NCI-H2196 (cell line): ENCODE results near the gene SPTBN2.

Experiments
- DNase-seq: peaks from one replicate; lab custom pipeline; 2025; ENCODE audit not compliant: unreplicated experiment; lab: John Stamatoyannopoulos, UW

SPTBN2 gene

DNA sequence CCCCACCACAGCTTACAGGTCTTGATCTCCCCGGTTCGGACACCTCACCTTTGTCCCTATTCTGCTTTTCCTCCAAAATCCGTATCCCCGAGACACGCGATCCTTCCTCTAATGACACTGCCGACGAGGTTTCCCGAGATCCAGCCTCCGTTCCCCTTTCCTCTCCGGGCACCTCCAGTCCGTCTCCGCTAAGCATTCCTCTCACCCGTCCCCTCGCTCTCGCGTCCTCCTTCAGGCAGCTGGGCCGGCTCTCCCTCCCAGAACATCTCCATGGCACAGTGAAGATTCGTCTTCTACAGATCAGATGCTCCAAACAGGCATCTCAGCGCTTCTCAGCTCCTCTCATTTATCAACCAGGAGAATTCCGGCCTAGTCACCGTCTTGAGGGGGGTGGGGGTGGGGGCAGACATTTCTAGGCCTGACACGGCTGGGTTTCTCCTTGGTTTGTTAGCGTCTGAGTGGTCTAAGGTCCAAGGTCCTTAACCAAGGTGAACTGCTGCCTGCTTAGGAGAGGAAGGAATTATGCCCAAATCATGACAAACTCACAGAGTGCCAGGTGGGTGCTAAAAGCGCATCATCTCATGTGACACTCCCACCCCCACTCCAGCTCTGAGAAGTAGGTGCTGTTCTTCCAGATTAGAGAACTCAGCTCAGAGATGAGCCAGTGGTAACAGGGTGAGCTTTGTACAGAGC lies at the start of gene SPTBN2:
SPTBN2 (minus strand) TSS at position 524 of the 693 bp plus-strand sequence. CDS start 7,976 bp downstream, outside the sequence.
- peak; percentile 19 for DNase-seq

DNA sequence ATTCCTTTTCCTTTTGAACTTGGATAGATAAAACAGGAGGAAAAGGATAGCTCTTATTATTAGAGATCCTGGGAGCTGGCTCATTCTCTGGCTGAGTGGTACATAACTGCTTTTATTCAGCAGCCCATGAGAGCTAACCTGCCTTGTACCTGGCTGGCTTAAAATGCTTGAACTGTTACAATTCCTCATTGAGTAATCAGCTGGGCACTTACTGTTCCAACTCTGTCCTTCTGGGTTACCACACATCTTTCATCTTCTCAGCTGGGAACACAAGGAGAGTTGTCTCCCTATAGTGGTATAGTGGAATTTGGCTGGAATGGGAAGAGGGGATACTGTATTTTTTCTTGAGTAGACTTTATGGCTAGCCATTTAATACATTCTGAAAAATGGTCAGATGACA lies 39.8 kb upstream of the SPTBN2 start:
- DNase-seq, result no peak

DNA sequence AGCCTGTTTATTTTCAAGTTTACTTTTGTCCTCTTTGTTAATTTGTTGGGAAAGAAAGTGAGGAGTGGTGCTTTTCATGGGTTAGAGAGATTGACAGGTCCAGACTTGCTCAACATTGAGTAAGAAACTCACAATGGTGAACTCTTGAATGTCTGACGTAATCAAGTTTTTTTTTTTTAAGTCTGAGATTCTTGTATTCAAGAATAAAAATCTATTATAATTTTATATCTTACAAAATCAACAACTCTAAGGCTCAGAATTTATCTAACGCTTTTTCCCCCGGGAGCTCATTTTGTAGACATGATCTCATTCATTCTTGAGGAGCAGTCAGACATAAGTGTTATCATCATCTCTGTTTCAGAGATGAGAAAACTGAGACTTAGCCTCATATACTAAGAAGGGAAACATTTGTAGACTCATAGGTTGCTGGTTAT lies 39.1 kb upstream of the SPTBN2 start:
- DNase-seq, result no peak

DNA sequence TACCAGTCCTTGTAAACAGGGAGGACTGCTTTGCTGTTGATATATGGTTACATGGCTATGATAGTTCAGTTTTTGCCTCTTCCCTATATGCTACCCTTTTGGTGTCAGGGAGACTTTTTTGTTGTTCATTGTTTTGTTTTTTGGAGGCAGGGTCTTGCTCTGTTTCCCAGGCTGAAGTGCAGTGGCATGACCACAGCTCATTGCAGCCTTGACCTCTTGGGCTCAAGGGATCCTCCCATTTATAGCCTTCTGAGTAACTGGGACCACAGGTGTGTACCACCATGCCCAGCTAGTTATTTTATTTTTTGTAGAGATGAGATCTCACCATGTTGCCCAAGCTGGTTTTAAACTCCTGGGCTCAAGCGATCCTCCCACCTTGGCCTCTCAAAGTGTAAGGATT lies 38.6 kb upstream of the SPTBN2 start:
- no peak for DNase-seq

DNA sequence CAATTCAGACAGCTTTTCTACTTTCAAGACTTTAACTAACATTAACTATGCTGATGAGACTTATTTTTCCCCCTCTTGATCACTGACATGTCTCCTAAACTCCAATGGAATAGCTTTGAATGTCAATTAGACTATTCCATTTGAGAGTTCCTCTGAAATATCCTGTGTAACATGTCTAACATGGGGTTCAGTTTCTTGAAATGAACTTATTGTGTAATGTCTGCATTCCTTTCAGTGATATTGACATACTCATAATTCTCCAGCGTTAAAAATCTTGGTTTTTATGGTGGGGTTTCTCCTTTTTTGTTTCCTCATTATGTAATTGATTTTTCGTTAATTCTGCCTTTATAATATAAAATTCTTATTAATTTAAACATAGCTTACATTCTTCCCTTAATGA lies 37.7 kb upstream of the SPTBN2 start:
- no peak for DNase-seq

DNA sequence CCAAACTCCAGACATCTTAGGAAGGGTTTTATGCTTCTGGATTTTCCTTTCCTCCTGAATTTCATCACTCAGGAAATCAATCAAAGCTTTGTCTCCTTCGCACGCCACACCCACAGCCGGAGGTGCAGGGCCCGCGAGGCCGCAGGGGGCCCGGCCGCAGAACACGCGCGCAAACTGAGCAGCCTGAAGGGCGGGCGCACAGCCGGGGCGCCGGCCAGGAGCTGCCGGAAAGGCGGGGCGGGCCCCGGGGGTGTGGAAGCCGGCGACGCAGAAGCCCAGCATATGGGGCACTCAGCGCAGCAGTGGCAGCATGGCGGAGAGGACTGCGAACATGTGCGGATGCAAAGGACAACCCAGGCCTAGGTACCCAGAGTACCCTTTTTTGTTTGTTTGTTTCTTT lies 33.1 kb upstream of the SPTBN2 start:
- no peak for DNase-seq

DNA sequence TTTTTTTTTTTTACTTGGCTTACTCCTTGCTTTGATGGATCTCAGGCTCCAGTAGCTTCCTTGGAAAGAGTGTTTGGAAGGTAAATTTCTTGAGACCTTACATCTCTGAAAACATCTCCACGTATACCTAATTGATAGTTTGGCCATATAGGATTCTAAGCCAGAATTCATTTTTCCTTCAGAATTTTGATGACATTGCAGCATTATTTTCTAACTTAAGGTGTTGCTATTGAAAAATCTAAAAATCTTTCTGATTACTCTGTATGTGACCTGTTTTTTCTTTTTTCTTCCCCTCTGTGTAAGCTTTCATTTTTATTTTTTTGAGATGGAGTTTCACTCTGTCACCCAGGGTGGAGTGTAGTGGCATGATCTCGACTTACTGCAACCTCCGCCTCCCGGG lies 23.1 kb upstream of the SPTBN2 start:
- DNase-seq, result no peak

DNA sequence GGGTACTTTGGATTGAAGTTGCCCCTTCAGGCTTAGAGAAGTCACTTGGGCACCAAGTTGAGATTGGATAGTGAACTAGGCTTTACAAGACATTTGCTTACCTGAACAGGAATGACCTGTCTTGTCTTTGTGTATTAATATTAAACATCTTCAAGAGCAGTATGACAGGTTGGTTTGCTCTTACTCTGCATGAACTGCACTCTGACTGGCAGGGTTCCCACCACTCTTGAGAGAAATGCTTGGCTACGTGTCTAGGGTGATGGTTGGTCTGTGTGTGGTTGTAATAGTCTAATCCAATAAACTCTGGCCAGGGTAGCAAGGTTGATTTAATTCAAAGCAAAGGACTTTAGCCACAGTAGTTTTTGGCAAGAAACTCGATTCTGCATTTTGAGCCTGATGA lies 20.1 kb upstream of the SPTBN2 start:
- DNase-seq, result peak; percentile 74

DNA sequence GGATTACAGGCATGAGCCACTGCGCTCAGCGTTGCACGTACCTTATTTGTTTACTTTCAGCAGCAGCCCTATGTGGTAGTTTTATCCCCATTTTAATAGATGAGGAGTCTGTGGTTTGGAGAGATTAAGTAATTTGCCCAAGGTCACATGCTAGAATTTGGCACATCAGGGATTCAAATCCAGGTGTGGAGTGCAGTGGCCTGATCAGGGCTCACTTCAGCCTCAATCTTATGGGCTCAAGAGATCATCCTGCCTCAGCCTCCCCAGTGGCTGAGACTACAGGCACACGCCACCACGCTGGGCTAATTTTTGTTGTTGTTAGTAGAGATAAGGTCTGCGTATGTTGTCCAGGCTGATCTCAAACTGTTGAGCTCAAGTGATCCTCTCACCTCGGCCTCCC lies 18.5 kb upstream of the SPTBN2 start:
- no peak for DNase-seq

DNA sequence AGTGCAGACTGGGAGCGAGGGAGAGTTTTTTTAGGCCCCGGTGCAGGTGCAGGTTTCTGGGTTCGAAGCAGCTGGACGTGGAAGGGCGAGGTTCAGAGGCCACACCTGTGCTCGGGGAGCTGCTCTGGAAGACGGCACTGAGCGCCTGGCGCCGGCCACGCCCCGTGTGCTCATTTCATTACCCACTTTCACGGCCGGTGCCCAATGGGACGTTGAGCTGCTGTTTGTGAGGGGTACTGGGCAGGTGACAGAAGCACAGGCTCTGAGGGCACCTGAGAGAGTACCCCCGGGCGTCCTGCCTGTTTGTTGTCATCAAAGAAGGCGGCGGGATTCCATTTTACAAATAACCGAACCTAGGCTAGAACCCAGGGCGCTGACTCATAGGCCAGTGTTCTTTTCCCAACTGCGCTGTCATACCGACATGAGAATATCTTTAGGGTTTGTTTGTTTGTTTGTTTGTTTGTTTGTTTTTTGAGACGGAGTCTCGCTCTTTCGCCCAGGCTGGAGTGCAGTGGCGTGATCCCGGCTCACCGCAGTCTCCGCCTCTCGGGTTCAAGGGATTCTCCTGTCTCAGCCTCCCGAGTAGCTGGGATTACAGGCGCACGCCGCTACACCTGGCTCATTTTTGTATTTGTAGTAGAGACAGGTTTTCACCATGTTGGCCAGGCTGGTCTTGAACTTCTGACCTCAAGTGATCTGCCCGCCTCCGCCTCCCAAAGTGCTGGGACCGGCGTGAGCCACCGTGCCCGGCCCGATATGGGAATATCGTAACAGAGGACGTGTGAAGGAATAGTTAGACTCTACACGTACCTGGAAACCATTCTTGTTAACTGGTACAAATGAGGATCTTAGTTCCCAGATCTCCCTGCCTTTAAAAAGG lies 16.6 kb upstream of the SPTBN2 start:
- peak; percentile 36 for DNase-seq

DNA sequence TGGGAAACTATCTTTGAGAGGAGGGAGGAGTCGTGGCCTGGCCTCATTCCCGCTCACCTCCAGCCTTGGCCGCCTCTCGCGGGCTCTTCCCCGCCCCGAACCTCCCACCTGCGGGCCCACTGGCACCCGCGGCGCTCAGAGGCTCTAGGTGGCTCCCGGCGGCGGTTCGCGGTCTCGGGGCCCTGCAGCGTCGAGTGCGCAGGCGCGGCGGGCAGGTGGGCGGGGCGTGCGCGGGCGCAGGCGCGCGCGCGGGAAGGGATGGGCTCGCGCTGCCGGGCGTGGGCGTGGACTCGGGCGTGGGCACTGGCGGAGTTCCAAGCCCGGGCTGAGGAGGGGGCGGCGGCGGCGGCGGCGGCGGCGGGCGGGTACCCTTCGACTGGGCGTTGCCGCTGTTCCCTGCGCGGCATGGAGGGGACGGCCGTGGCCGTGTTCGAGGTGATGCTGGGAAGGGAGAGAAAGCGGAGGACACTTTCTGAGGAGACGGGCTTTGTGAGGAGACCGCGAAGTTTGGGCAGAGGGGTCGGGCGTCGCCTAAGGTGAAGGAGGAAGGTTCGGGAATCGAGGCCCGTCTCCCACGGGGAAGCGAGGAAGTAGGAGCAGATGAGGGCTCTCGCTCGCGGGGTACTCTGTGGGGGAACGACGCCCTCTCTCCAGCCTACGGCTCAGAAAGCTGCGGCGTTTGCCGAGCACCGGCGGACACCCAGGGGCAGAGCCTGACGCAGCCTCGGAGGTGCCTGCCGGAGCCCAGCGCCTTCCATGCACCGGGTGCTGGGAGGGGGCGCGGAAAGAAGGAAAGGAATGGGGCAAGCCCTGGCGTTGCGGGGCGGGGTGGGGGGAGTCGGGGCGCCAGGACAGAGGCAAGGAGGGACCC lies 15.7 kb upstream of the SPTBN2 start:
- DNase-seq, result peak; percentile 87

DNA sequence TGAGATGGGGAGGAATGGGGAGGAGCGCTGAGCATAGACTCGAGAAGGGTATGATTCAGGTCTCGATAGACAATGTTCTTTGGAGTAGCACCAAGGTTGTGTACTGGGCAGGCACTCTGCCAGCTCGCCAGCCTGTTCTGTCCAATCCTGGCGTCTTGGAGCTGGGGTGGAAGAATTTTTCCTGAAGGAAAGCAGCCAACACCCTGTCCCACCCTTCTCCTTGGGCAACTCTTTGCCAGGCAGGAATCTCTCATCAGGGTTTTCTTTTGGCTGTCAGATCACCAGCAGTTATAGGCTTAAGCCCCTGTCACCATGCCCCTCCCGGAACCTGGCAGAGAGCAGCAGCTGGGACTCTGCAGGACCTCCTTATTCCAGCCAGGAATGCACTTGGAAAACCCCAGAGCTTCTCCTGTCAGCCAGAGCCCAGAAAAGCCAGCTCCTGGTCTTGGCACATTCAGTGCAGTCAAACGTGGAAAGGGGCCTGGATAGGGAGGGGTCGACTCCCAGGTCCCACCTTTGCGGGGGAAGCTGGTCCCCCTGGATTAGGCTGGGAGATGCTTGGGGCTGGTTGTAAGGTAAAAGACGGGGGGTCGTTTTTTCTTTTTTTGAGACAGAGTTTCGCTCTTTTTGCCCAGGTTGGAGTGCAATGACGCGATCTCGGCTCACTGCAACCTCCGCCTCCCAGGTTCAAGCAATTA lies 14.4 kb upstream of the SPTBN2 start:
- DNase-seq, result no peak

DNA sequence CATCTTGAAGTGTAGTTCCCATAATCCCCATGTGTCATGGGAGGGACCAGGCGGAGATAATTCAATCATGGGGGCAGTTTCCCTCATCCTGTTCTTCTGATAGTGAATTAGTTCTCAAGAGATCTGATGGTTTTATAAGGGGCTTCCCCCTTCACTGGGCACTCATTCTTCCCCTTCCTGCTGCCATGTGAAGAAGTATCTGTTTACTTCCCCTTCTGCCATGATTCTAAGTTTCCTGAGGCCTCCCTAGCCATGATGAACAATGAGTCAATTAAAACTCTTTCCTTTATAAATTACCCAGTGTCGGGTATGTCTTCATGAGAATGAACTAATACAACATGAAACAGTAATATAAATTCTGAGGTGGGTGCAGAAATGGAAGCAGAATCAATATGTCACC lies 12.1 kb upstream of the SPTBN2 start:
- no peak for DNase-seq

DNA sequence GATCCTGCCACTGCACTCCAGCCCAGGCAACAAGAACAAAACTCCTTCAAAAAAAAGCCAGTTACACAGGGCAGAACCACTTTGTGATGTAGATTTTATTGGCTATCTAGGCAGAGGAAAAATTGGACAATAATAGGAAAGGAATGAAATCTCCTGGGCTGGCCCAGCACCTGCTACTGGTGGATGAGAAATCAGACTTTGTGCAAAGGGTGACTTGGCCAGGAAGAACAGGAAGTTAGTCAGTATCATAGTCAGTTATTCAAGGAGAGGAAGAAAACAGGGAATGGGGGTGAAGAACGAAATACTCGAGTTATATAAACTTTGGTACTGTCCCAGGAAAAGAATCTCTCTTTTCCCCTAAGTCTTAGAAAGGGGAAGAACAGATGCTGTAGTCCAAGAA lies 11.0 kb upstream of the SPTBN2 start:
- DNase-seq, result no peak

DNA sequence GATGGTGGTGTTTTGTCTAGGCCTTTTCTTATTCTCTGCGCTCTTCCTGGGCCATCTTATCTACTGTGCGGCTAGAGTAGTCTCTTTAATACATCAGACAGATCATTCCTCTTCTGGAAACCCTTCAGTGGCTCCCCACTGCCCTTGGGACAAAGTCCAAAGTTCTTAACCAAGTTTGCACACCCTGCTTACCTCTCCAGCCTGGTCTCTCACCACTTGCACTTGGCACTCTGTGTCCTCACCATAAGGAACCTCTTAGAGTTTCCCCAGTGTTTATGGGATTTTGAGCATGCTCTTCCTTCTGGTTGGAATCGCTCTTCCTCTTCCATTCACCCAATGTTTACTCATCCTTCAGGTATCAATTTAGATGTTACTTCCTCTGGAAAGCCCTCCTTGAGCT lies 5.2 kb upstream of the SPTBN2 start:
- no peak for DNase-seq

DNA sequence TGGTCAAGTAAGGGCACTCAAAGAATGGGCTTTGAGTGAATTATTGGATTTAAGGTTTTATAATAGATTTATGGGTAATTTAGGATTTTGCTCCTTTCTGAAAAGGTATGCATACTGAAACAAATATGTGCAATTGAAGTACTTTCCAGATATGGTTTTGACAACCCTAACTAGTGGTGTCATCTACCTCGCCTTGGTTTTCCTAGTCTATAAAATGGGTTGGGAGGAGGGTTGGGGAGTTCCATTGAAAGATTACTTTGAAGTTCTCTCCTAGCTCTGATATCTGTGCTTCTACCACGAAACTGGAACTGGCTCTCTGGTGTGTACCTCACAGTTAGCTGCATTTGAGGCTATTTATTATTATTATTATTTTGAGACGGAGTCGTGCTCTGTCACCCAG lies 431 bp upstream of the SPTBN2 start:
- no peak for DNase-seq

DNA sequence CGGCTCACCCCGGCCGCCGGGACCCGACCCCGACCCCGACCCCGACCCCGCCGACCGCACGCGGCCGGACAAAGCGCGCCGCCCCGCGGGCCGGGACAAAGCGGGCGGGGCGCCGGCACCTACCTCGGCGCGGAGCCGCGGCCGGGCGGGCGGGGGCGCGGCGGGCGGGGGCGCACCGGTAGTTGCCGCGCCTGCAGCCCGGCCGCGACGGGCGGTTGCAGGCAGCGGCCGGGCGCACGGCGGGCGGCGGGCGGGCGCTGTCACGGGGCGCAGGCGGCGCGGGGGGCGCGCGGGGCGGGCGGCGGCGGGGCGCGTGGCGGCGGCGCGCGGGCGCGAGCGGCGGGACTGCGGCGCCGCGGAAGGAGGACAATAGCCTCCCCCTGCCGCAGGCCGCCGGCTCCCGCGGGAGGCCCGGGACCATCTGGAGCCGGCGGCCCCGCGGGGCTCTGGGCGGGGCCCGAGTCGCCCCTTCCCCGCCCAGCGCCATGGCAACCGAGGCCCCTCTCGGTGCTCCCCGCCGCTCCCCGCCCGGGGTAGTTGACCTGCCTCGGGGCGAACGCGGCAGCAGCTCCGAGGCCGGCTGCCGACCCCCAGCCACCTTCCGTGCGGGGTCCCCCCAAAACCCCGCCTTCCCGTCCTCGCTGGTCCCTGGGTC lies 851 bp downstream of the SPTBN2 start:
- peak; percentile 26 for DNase-seq

DNA sequence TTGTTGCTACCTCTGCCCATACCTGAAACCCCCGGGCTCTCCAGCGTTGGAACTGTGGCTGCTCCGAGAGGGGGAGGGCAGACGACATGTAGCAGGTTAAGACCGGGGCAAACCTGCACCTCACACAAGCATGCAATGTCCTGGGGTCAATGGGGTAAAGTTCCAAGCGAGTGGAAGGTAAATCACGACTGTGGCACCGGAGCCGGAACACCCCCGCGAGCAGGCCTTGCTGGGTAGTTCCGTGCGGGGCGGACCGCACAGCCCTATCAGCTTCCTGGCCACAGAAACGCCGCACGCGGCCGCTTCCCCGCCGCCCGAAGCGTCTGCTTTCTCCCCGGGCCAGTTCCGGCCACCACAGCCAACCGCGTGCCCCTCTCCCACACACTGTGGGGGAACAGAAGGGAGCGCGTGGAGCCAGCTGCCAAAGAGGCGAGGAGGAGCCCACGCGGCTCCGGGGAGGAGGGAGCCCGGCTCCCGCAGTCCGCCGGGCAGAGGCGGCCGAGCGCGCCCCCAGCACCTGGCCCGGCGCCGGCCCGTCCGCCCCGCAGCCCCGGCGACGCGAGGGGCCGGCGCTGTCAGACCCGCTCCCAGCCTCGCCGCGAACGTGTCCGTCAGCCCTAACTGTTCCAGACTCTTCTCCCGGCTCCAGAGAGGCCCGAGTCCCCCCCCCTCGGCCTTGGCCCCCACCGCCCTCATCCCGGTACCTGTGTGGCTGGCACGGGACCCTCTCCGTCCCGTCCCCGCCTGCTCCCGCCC lies 1.6 kb downstream of the SPTBN2 start:
- DNase-seq, result no peak

DNA sequence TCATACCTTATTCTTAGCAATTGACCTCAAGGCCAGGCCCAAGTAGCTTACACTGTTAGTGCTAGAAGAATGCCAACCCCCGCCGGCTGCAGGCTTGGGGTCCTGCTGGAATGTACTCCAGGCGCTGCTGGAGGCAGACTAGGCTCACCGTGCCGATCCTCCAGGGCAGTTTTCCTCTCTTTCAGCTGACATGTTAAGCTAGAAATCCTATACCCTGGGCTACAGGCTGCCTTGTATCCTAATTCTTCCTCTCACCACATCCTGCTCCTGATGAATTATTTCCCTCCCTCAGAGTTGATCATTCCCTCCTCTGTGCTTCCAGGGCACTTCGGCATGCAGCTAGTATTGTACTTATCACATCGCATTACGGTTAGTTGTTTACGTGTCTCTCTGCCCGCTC lies 3.4 kb downstream of the SPTBN2 start:
- no peak for DNase-seq

DNA sequence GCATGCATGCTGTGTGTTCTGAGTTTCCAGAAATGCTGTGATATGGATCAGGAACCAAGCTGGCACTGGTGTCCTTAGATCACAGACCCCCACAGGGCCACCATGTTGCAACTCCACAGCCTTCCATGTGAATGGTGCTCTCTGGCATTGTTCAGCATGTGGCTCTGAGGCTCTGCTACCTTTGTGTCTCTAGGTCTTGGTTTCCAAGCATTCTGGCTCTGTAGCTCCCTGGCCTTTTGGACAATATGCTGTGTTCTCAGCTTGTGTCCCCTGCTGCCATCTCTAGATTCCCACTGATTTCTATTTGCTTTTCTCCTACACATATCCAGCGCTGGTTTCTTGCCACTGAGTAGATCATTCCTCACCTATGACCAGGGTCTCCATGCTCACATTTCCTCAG lies 3.9 kb downstream of the SPTBN2 start:
- DNase-seq, result no peak
